ENCODE measurements around the gene ZNF780B.

The ZNF780B gene

GRCh38 chr19:40078377-40078776 is 22.3 kb upstream of the ZNF780B start:
- no peak overlapping the region for H3K4me3 ChIP-seq (replicated peaks; ENCODE audit: low read depth, low read length)
- no peak for DNase-seq (ENCODE audit: extremely low read depth, low read depth)
- TF ChIP-seq CTCF (IDR thresholded peaks at IDR 0.05; ENCODE audit: low read depth, low read length, missing control alignments) = no peak

GRCh38 chr19:40070058-40070457 is 14.0 kb upstream of the ZNF780B start:
- DNase-seq (ENCODE audit: extremely low read depth, low read depth) = no peak
- no peak overlapping the region for H3K4me3 ChIP-seq (replicated peaks; ENCODE audit: low read depth, low read length)
- TF ChIP-seq CTCF (IDR thresholded peaks at IDR 0.05; ENCODE audit: low read depth, low read length, missing control alignments) = no peak

- no peak for TF ChIP-seq CTCF (IDR thresholded peaks at IDR 0.05; ENCODE audit: low read depth, low read length, missing control alignments)
- H3K4me3 ChIP-seq (replicated peaks; ENCODE audit: low read depth, low read length) = no peak overlapping the region
- DNase-seq (ENCODE audit: extremely low read depth, low read depth) = no peak
Observed at GRCh38 chr19:40059624-40060023, 3.6 kb upstream of the ZNF780B start.

- H3K4me3 ChIP-seq (replicated peaks; ENCODE audit: low read depth, low read length) = no peak overlapping the region
- no peak for DNase-seq (ENCODE audit: extremely low read depth, low read depth)
- TF ChIP-seq CTCF (IDR thresholded peaks at IDR 0.05; ENCODE audit: low read depth, low read length, missing control alignments) = no peak
Observed at GRCh38 chr19:40057166-40057565, 1.1 kb upstream of the ZNF780B start.

- DNase-seq (ENCODE audit: extremely low read depth, low read depth) = no peak
- H3K4me3 ChIP-seq (replicated peaks; ENCODE audit: low read depth, low read length) = peak overlapping the region; percentile 73
- TF ChIP-seq CTCF (IDR thresholded peaks at IDR 0.05; ENCODE audit: low read depth, low read length, missing control alignments) = no peak
Observed at GRCh38 chr19:40056505-40056904, 474 bp upstream of the ZNF780B start.

GRCh38 chr19:40055049-40055448 is 982 bp downstream of the ZNF780B start:
- peak overlapping the region; percentile 73 for H3K4me3 ChIP-seq (replicated peaks; ENCODE audit: low read depth, low read length)
- DNase-seq (ENCODE audit: extremely low read depth, low read depth) = no peak
- TF ChIP-seq CTCF (IDR thresholded peaks at IDR 0.05; ENCODE audit: low read depth, low read length, missing control alignments) = no peak

GRCh38 chr19:40054632-40055031 is 1.4 kb downstream of the ZNF780B start:
- H3K4me3 ChIP-seq (replicated peaks; ENCODE audit: low read depth, low read length) = peak overlapping the region; percentile 73
- no peak for TF ChIP-seq CTCF (IDR thresholded peaks at IDR 0.05; ENCODE audit: low read depth, low read length, missing control alignments)
- DNase-seq (ENCODE audit: extremely low read depth, low read depth) = no peak
